Liver (tissue), 9 donors: ENCODE measurements around the gene ANK3. TPM values are rescaled to one million over a fixed set of nuclear protein-coding genes. Genes with fewer than 3 reads are reported as not detected.

Source experiments
- DNase-seq: peaks from one replicate; pipeline ENCODE4 v3.0.0-alpha.2; 2017; ENCODE audit warnings: low spot score
- H3K27ac ChIP-seq, 2 donors: one replicate each; pipeline ENCODE4 v1.7.0; 2013; ENCODE audit warnings: inconsistent platforms in 2 of 2, low read length in 2 of 2, control low read depth in 1 of 2, low read depth in 1 of 2, mild to moderate bottlenecking in 1 of 2
- H3K27me3 ChIP-seq, 4 donors: one replicate each; pipeline versions ENCODE4 v1.6.1 to v1.7.0; 2013; ENCODE audit warnings: low read length in 3 of 4, inconsistent platforms in 1 of 4, mild to moderate bottlenecking in 1 of 4, moderate library complexity in 1 of 4; ENCODE audit not compliant: control insufficient read depth in 4 of 4, insufficient read depth in 4 of 4
- H3K36me3 ChIP-seq, 4 donors: one replicate each; pipeline versions ENCODE4 v1.6.1 to v1.7.0; 2013; ENCODE audit warnings: low read length in 3 of 4, mild to moderate bottlenecking in 3 of 4, low read depth in 1 of 4, moderate library complexity in 1 of 4; ENCODE audit not compliant: control insufficient read depth in 4 of 4, insufficient read depth in 3 of 4
- H3K4me1 ChIP-seq, 4 donors: one replicate each; pipeline versions ENCODE4 v1.6.1 to v1.7.0; 2013; ENCODE audit warnings: low read length in 3 of 4, mild to moderate bottlenecking in 3 of 4, moderate library complexity in 1 of 4; ENCODE audit not compliant: control insufficient read depth in 4 of 4, insufficient read depth in 4 of 4
- H3K4me3 ChIP-seq, 3 donors: one replicate each; pipeline versions ENCODE4 v1.6.1 to v1.7.0; 2013; ENCODE audit warnings: low read length in 3 of 3, control low read depth in 1 of 3, low read depth in 1 of 3, mild to moderate bottlenecking in 1 of 3
- H3K9ac ChIP-seq, 2 donors: one replicate each; pipeline ENCODE4 v1.7.0; 2013; ENCODE audit warnings: low read length in 2 of 2, mild to moderate bottlenecking in 2 of 2, moderate library complexity in 2 of 2, control low read depth in 1 of 2, low read depth in 1 of 2
- H3K9me3 ChIP-seq, 4 donors: one replicate each; pipeline versions ENCODE4 v1.6.1 to v1.7.0; 2013; ENCODE audit warnings: low read length in 3 of 4; ENCODE audit not compliant: control insufficient read depth in 4 of 4
- EGR1 ChIP-seq, 2 donors: IDR thresholded peaks; 2 replicates each; pipeline ENCODE4 v1.6.1; 2016 to 2018; ENCODE audit warnings: antibody characterized with exemption in 2 of 2, low read depth in 2 of 2
- FOXA2 ChIP-seq: IDR thresholded peaks from 2 replicates; pipeline ENCODE4 v1.6.1; 2016; ENCODE audit warnings: antibody characterized with exemption
- GABPA ChIP-seq, 2 donors: IDR thresholded peaks in 1 of 2; conservative IDR thresholded peaks in 1 of 2; 2 replicates each; pipeline ENCODE4 v1.6.1; 2016; ENCODE audit warnings: antibody characterized with exemption in 2 of 2, mild to moderate bottlenecking in 1 of 2, moderate library complexity in 1 of 2
- HNF4A ChIP-seq, 2 donors: conservative IDR thresholded peaks; 2 replicates each; pipeline ENCODE4 v1.6.1; 2016; ENCODE audit warnings: antibody characterized with exemption in 2 of 2, mild to moderate bottlenecking in 2 of 2
- JUND ChIP-seq, 2 donors: IDR thresholded peaks; 2 replicates each; pipeline ENCODE4 v1.6.1; 2016; ENCODE audit warnings: antibody characterized with exemption in 2 of 2
- MAX ChIP-seq: IDR thresholded peaks from 2 replicates; pipeline ENCODE4 v1.6.1; 2016; ENCODE audit warnings: antibody characterized with exemption
- NR2F2 ChIP-seq: IDR thresholded peaks from 2 replicates; pipeline ENCODE4 v1.6.1; 2016; ENCODE audit warnings: antibody characterized with exemption
- RAD21 ChIP-seq, 2 donors: IDR thresholded peaks; 2 replicates each; pipeline ENCODE4 v1.6.1; 2016; ENCODE audit warnings: antibody characterized with exemption in 2 of 2, mild to moderate bottlenecking in 2 of 2
- RXRA ChIP-seq, 2 donors: IDR thresholded peaks; 2 replicates each; pipeline ENCODE4 v1.6.1; 2017 to 2018; ENCODE audit warnings: antibody characterized with exemption in 2 of 2, mild to moderate bottlenecking in 1 of 2
- YY1 ChIP-seq: IDR thresholded peaks from 2 replicates; pipeline ENCODE4 v1.6.1; 2016; ENCODE audit warnings: antibody characterized with exemption, mild to moderate bottlenecking
- WGBS: extraction: QIAGEN DNeasy Blood & Tissue Kit; methylation state at CpG from one replicate; pipeline ENCODE4 v1.1.7; 2013; 5-methylcytosine and 5-hydroxymethylcytosine counted together
- polyA plus RNA-seq, 2 donors: library from polyadenylated mRNA; stranded (reverse) in 1 of 2; unstranded in 1 of 2; fragments of 200-250 nt in 1 of 2; fragments of >200 nt in 1 of 2; fragmentation: Nextera tagmentation in 1 of 2; extraction: Ambion mirVana in 1 of 2; gene quantifications; one replicate each; pipeline versions ENCODE4 v1.2.1 to v1.2.3, GENCODE V29; 2013 to 2015
- total RNA-seq, 2 donors: library from RNA; depleted of rRNA; stranded (reverse); fragments of >200 nt; gene quantifications; one replicate each; pipeline ENCODE4 v1.2.3, GENCODE V29; 2014
- TF ChIP-seq, protein P1 (sequence below): fragments of 150-350 bp; IDR thresholded peaks from 2 replicates; pipeline ENCODE4 v1.5.1; 2017; ENCODE audit warnings: improper control_type of control experiment, low read depth, low read length; ENCODE audit not compliant: missing input control
- TF ChIP-seq, protein P2 (sequence below): IDR thresholded peaks from 2 replicates; pipeline ENCODE4 v1.6.1; 2016; ENCODE audit warnings: antibody characterized with exemption
- donor health status: healthy.
- donor health status: healthy.
- donor health status: healthy.
- donor health status: healthy.
- donor health status: healthy.

The ANK3 gene
- total and polyA plus RNA-seq, 4 donors, result 5.7 to 30.0 (median 9.7) TPM

DNA sequence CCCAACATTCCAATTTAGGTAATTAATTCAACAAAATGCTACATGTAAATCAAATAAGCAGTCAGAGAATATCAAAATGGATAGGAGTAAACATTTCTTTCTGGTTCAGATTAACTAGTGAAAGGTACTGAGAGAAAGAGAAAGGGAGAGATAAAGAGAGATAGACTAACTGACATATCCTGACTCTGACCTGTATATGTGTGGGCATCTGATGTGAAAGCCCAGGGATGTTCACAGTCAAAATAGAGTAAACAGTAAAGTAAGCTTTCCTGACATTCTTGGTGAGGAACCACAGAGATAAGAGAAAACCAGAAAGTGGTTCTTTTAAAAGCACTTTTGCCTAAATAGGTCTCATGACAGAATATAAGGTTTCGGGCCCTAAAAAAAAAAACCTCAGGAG is 37.5 kb upstream of the ANK3 start (continued):
- TF ChIP-seq, protein P1, sequence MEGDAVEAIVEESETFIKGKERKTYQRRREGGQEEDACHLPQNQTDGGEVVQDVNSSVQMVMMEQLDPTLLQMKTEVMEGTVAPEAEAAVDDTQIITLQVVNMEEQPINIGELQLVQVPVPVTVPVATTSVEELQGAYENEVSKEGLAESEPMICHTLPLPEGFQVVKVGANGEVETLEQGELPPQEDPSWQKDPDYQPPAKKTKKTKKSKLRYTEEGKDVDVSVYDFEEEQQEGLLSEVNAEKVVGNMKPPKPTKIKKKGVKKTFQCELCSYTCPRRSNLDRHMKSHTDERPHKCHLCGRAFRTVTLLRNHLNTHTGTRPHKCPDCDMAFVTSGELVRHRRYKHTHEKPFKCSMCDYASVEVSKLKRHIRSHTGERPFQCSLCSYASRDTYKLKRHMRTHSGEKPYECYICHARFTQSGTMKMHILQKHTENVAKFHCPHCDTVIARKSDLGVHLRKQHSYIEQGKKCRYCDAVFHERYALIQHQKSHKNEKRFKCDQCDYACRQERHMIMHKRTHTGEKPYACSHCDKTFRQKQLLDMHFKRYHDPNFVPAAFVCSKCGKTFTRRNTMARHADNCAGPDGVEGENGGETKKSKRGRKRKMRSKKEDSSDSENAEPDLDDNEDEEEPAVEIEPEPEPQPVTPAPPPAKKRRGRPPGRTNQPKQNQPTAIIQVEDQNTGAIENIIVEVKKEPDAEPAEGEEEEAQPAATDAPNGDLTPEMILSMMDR, result no peak
- no peak for TF ChIP-seq FOXA2
- no peak for TF ChIP-seq GABPA (IDR thresholded peaks at IDR 0.05 in 1 of 2, conservative IDR thresholded peaks at IDR 0.05 in 1 of 2)

DNA sequence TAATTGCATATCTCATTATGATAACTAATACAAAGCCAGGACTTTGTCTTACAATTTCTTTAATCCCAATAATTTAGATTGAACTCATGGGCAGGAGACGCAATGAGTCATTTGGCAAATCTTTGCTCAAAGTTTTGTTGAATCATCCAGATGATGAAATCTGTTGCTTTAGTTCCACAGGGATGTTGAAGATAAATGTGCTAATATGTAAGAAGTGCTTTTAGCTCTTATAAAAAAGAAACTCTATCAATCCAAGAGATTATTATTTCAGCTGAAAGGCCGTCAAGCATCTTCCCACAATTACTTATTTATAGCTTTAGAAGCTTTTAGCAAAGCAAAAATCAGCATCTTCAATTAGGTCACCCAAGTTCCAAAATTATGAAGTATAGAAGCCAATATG is 36.8 kb upstream of the ANK3 start:
- Histone ChIP-seq H3K4me1 (peaks cover 0 to 31% (median 17%) of the 10 kb centered on the region in 4 donors), H3K27ac (peak overlapping the region; percentile 24 to 46), H3K9ac (no peak overlapping the region), H3K4me3 (no peak overlapping the region), H3K9me3 (no peaks in the 10 kb centered on the region), H3K36me3 (no peaks in the 10 kb centered on the region), H3K27me3 (no peaks in the 10 kb centered on the region)
- TF ChIP-seq JUND (IDR thresholded peaks at IDR 0.05) (peak; percentile 89 to 90), HNF4A (conservative IDR thresholded peaks at IDR 0.05) (peak; percentile 39 to 53), GABPA (IDR thresholded peaks at IDR 0.05 in 1 of 2, conservative IDR thresholded peaks at IDR 0.05 in 1 of 2) (no peak), RAD21 (IDR thresholded peaks at IDR 0.05) (no peak), MAX (no peak), RXRA (IDR thresholded peaks at IDR 0.05) (peak in 1 of 2 donors; percentile 38), YY1 (peak; percentile 24)
- TF ChIP-seq, protein P2, sequence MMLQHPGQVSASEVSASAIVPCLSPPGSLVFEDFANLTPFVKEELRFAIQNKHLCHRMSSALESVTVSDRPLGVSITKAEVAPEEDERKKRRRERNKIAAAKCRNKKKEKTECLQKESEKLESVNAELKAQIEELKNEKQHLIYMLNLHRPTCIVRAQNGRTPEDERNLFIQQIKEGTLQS, result peak; percentile 87
- WGBS, result 68% methylated on average over 2 of the region's 2 CpGs
- no peak for DNase-seq

GRCh38 chr10:60425392-60426110 is 35.9 kb upstream of the ANK3 start:
- H3K9ac ChIP-seq, result no peak overlapping the region
- DNase-seq, result no peak
- H3K27me3 ChIP-seq, result no peaks in the 10 kb centered on the region
- TF ChIP-seq GABPA (IDR thresholded peaks at IDR 0.05 in 1 of 2, conservative IDR thresholded peaks at IDR 0.05 in 1 of 2) (no peak), MAX (no peak), EGR1 (IDR thresholded peaks at IDR 0.05; ENCODE audit: low read depth in 2 of 2) (no peak)
- TF ChIP-seq, protein P2, result no peak
- no peaks in the 10 kb centered on the region for H3K9me3 ChIP-seq
- no peak overlapping the region for H3K4me3 ChIP-seq
- H3K36me3 ChIP-seq, result no peaks in the 10 kb centered on the region
- 75% methylated on average over 3 of the region's 3 CpGs for WGBS
- peaks cover 0 to 36% (median 19%) of the 10 kb centered on the region in 4 donors for H3K4me1 ChIP-seq
- H3K27ac ChIP-seq, result peak overlapping the region in 1 of 2 donors; percentile 24

- Histone ChIP-seq H3K27ac (no peak overlapping the region), H3K27me3 (no peaks in the 10 kb centered on the region), H3K36me3 (no peaks in the 10 kb centered on the region), H3K4me1 (peaks cover 0 to 36% (median 18%) of the 10 kb centered on the region in 4 donors), H3K9ac (no peak overlapping the region), H3K4me3 (no peak overlapping the region), H3K9me3 (no peaks in the 10 kb centered on the region)
- TF ChIP-seq MAX (no peak), FOXA2 (no peak), RXRA (IDR thresholded peaks at IDR 0.05) (no peak), YY1 (no peak), JUND (IDR thresholded peaks at IDR 0.05) (no peak), NR2F2 (no peak)
- DNase-seq, result no peak
- 88% methylated on average over 4 of the region's 4 CpGs for WGBS
Measured at GRCh38 chr10:60424971-60425370, 35.3 kb upstream of the ANK3 start.
